Measurements from ENCODE around the gene FAAP100.

FAAP100 gene

GRCh38 chr17:81551458-81552243 is 502 bp downstream of the FAAP100 start:
- DNase-seq = no peak

- no peak for DNase-seq
Observed at GRCh38 chr17:81550830-81551457, 1.2 kb downstream of the FAAP100 start.

- no peak for DNase-seq
Observed at GRCh38 chr17:81550285-81550684, 1.9 kb downstream of the FAAP100 start.

DNA sequence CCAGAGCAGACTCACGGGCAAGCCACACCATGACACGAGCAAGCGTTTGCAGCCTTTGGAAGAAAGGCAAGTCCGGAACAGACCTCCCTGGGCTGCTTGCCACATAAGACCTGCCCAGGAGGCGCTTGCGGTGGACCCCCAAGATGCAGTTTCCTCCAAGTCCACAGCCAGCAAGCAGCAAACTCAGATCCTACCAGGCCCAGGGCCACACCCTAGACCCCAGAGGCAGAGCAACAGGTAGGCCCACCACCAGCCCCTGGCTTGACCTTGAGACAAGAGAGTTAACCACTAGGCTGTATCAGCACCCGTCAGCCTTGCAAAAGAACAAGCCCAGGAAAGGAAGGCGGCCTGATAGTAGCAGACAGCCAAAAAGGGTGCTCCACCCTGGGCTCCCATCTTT is 2.3 kb downstream of the FAAP100 start:
- DNase-seq = no peak

DNA sequence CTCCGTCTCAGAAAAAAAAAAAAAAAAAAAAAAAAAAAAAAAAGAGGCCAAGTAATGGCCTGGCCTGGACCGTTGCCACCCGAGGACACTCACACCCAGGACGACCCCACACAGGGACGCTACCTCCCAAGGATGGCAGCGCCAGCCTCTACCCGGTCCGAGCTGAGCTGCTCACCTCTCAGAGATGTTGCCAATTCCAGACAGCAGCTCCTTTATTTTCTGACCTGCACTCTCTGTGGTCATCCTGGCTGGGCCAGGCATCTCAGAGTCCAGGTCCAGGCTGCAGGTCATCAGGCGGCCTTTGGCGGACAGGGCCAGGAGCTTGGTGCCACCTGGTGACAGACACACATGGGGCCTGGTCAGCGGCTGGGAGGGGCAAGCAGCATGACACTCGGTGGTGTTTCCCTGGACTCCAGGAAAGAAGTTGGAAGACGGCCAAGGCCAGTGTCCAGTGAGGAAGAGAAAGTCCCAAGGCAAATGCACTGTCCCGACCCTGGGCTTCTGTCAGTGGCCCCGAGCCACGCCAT is 3.1 kb downstream of the FAAP100 start:
- DNase-seq = no peak

DNA sequence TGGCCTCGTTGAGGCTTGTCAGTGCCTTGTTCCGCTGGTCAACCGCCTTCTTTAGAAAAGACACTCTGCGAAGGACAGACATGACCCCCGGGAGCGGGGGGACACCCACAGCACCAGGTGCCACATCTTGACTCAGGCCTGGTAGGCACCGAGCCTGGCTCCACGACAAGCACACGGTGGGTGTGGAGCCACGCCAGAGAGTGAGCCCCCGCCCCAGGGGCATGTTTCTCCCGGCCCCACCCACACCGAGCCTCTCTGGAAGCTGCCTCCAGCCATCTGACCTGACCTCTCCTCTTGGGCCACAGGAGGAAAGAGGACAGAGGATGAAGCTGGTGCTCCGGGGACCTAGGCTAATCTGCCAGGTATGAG is 4.6 kb downstream of the FAAP100 start:
- no peak for DNase-seq

- DNase-seq = no peak
Observed at GRCh38 chr17:81546906-81547613, 5.1 kb downstream of the FAAP100 start.

GRCh38 chr17:81545160-81545949 is 6.8 kb downstream of the FAAP100 start:
- no peak for DNase-seq

GRCh38 chr17:81544281-81544974 is 7.7 kb downstream of the FAAP100 start:
- no peak for DNase-seq

- DNase-seq = no peak
Observed at GRCh38 chr17:81543756-81544155, 8.4 kb downstream of the FAAP100 start.

DNA sequence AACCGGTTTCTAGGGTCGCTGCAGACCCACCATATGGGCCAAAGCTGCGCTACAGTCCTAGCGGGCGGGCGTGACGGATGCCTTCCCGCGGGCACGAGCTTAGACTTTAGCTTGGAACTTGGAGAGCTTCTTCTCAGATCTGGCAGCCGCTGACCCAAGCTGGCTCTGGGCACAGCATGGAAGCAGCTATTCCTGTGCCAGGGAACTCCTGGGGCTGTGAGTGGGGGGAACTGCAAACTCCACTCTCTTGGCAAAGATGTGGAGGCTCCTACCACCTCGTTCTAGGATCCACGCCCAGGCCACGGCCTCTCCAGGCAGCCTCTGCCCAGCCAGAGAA is 8.8 kb downstream of the FAAP100 start:
- DNase-seq = no peak

GRCh38 chr17:81542431-81543338 is 9.5 kb downstream of the FAAP100 start:
- DNase-seq = no peak

- DNase-seq = no peak
Observed at GRCh38 chr17:81541123-81541522, 11.0 kb downstream of the FAAP100 start.

DNA sequence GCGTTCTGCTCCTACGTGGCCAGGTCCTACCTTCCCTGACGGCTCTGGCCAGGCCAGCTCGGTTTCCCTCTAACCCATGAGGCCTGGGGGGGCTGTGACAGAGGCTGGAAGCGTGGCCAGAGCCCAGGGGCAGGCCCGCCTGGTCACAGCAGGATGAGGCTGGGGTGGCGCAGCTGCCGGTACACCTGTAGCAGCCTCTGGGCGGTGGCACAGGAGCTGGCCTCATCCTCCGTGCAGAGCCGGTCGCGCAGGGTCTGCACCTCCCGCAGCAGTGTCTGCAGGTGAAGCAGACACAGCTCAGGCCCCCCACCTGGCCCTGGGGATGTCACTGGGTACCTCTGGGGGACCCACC is 11.5 kb downstream of the FAAP100 start:
- no peak for DNase-seq

- no peak for DNase-seq
Observed at GRCh38 chr17:81539961-81540675, 12.0 kb downstream of the FAAP100 start.

- no peak for DNase-seq
Observed at GRCh38 chr17:81539571-81539900, 12.6 kb downstream of the FAAP100 start.

- DNase-seq = no peak
Observed at GRCh38 chr17:81538651-81539570, 13.2 kb downstream of the FAAP100 start.

- DNase-seq = no peak
Observed at GRCh38 chr17:81537856-81538555, 14.1 kb downstream of the FAAP100 start.

DNA sequence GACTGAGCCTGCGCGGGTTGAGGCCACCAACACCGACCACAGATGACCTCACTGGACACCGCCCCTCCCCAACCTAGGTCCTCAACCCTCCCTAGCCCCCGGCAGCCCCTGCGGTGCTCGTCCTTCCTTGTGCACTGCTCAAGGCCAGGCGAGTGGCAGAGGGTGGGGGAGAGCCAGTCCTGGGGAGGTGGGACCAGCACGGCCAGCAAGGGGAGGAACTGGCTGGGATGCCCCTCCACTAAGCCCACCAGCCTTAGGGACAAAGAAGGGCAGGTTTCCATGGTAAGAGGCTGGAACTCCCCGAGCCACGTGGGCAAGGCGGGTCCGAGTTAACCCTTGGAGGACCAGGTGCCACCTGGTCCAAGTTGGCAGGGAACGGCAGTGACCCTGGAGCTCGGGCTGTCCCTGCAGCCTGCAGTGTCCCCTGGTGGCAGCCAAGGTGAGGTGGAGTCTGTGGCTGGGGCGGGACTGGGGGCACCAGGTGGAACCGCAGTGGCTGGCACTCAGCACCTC is 14.8 kb downstream of the FAAP100 start:
- no peak for DNase-seq
